ENCODE results near the gene CPVL.

GRCh38 chr7:28984217-28984616 lies 162.1 kb downstream of the CPVL start:
- TF ChIP-seq CTCF (IDR thresholded peaks at IDR 0.05) (no peak), POLR2AphosphoS5 (IDR thresholded peaks at IDR 0.05; ENCODE audit: low read depth, low read length) (no peak)

Data from Panc1 (cell line).